Neural cell (in vitro differentiated cells): ENCODE measurements around the gene MON2. TPM values are rescaled to one million over a fixed set of nuclear protein-coding genes. Genes with fewer than 3 reads are reported as not detected.

Source experiments
- H2AFZ ChIP-seq: fragments of 200-600, 300-800 bp; sonication (generic), shearing (Covaris generic); 2 replicates; pipeline ENCODE4 v1.6.0; 2014; ENCODE audit warnings: low read depth, mild to moderate bottlenecking, antibody characterized with exemption, low read length, moderate library complexity
- H3F3A ChIP-seq: fragments of 200-600 bp; shearing (Covaris generic); 2 replicates; pipeline ENCODE4 v1.6.1; 2016; ENCODE audit warnings: mild to moderate bottlenecking, moderate library complexity, mixed read lengths, antibody characterized with exemption, low read length; ENCODE audit not compliant: insufficient read depth, poor library complexity, severe bottlenecking
- H3K27ac ChIP-seq: fragments of 200-600, 300-800 bp; sonication (generic), shearing (Covaris generic); 2 replicates; pipeline ENCODE4 v1.5.1; 2014; ENCODE audit warnings: mild to moderate bottlenecking, low read length, moderate library complexity
- H3K27me3 ChIP-seq: fragments of 300-800, 200-600 bp; sonication (generic), shearing (Covaris generic); 2 replicates; pipeline ENCODE4 v1.6.0; 2014; ENCODE audit warnings: mild to moderate bottlenecking, low read depth, low read length, moderate library complexity; ENCODE audit not compliant: insufficient read depth
- H3K36me3 ChIP-seq: fragments of 300-800, 200-600 bp; sonication (generic), shearing (Covaris generic); 2 replicates; pipeline ENCODE4 v1.5.1; 2014; ENCODE audit warnings: mild to moderate bottlenecking, antibody characterized with exemption, low read length, moderate library complexity; ENCODE audit not compliant: insufficient read depth
- H3K4me2 ChIP-seq: fragments of 300-800, 200-600 bp; sonication (generic), shearing (Covaris generic); 2 replicates; pipeline ENCODE4 v1.6.0; 2014; ENCODE audit warnings: mild to moderate bottlenecking, low read length
- H3K4me3 ChIP-seq: fragments of 300-800, 200-600 bp; sonication (generic), shearing (Covaris generic); 2 replicates; pipeline ENCODE4 v1.5.1; 2014; ENCODE audit warnings: mild to moderate bottlenecking, low read length, moderate library complexity
- H3K79me2 ChIP-seq: fragments of 200-600 bp; shearing (Covaris generic); replicated peaks from 2 replicates; pipeline ENCODE4 v1.6.0; 2014; ENCODE audit warnings: mild to moderate bottlenecking, low read length, moderate library complexity; ENCODE audit not compliant: insufficient read depth
- H3K9ac ChIP-seq: fragments of 300-800, 200-600 bp; sonication (generic), shearing (Covaris generic); 2 replicates; pipeline ENCODE4 v1.6.1; 2016; ENCODE audit warnings: mild to moderate bottlenecking, low read length, mixed read lengths
- H3K9me2 ChIP-seq: fragments of 200-600 bp; shearing (Covaris generic); 2 replicates; pipeline ENCODE4 v1.6.1; 2016; ENCODE audit warnings: mild to moderate bottlenecking, low read length, mixed read lengths; ENCODE audit not compliant: insufficient read depth
- H3K9me3 ChIP-seq: fragments of 200-600, 300-800 bp; sonication (generic), shearing (Covaris generic); 2 replicates; pipeline ENCODE4 v1.6.1; 2016; ENCODE audit warnings: mild to moderate bottlenecking, mixed run types, low read length, moderate library complexity, mixed read lengths
- H4K20me1 ChIP-seq: fragments of 200-600 bp; shearing (Covaris generic); 2 replicates; pipeline ENCODE4 v1.6.1; 2016; ENCODE audit warnings: mild to moderate bottlenecking, mixed run types; ENCODE audit not compliant: insufficient read depth
- EP300 ChIP-seq: fragments of 450-650 bp; conservative IDR thresholded peaks from 2 replicates; pipeline ENCODE4 v1.6.1; 2014; ENCODE audit warnings: antibody characterized with exemption, mild to moderate bottlenecking, moderate library complexity; ENCODE audit not compliant: poor library complexity, severe bottlenecking
- EZH2 ChIP-seq: fragments of 200-600, 300-800 bp; shearing (Covaris generic), sonication (generic); IDR thresholded peaks from 2 replicates; pipeline ENCODE4 v1.6.1; 2014; ENCODE audit warnings: antibody characterized with exemption, low read length, borderline replicate concordance, mild to moderate bottlenecking; ENCODE audit not compliant: insufficient read depth, poor library complexity, severe bottlenecking
- MXI1 ChIP-seq: fragments of 450-650 bp; conservative IDR thresholded peaks from 2 replicates; pipeline ENCODE4 v1.6.1; 2014; ENCODE audit warnings: antibody characterized with exemption, mild to moderate bottlenecking; ENCODE audit not compliant: poor library complexity, severe bottlenecking
- POLR2AphosphoS5 ChIP-seq: IDR thresholded peaks from 2 replicates; pipeline ENCODE4 v1.6.1; 2012
- RAD21 ChIP-seq: fragments of 450-650 bp; conservative IDR thresholded peaks from 2 replicates; pipeline ENCODE4 v1.6.1; 2014; ENCODE audit warnings: antibody characterized with exemption, mild to moderate bottlenecking, moderate library complexity
- REST ChIP-seq: IDR thresholded peaks from 2 replicates; pipeline ENCODE4 v1.6.1; 2012; ENCODE audit warnings: borderline replicate concordance
- SMC3 ChIP-seq: fragments of 450-650 bp; conservative IDR thresholded peaks from 2 replicates; pipeline ENCODE4 v1.6.1; 2014; ENCODE audit warnings: antibody characterized with exemption, mild to moderate bottlenecking, moderate library complexity; ENCODE audit not compliant: poor library complexity
- TAF1 ChIP-seq: IDR thresholded peaks from 2 replicates; pipeline ENCODE4 v1.6.1; 2012; ENCODE audit warnings: low read depth
- polyA plus RNA-seq: library from polyadenylated mRNA; depleted of rRNA; stranded (reverse); fragments of >200 nt; gene quantifications from 2 replicates; pipeline ENCODE4 v1.2.3, GENCODE V29; 2014
- TF ChIP-seq, protein P1 (sequence below): fragments of 450-650 bp; IDR thresholded peaks from 2 replicates; pipeline ENCODE4 v1.5.1; 2014; ENCODE audit warnings: antibody characterized with exemption, mild to moderate bottlenecking, moderate library complexity; ENCODE audit not compliant: poor library complexity, severe bottlenecking

Gene MON2
- polyA plus RNA-seq, 1 donor from 2014 or later = 44.2 TPM

DNA sequence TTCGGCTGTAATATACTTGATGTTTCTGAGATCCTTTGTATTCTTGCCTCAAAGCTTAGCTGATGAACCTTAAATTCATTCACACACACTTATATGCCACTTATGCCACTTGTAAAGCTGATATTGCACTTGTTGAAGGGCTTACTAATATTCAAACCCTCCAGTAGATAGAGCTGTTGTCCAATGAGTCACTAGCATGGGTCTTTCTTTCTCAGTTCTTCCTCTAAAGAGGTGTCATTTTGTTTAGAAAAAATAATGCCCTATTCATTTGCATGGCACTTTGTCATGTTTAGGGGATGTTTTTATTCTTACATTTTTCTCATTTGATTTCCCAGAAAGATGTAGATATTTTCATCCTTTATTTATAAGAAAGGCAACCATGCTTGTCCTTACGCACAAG, 56.4 kb downstream of the MON2 start:
- Histone ChIP-seq H3K9ac (no peak overlapping the region), H3K9me2 (no peaks in the 10 kb centered on the region), H2AFZ (no peak overlapping the region), H4K20me1 (no peaks in the 10 kb centered on the region), H3K79me2 (no peaks in the 10 kb centered on the region), H3K27ac (no peak overlapping the region), H3K4me2 (no peak overlapping the region), H3K9me3 (no peaks in the 10 kb centered on the region), H3F3A (no peaks in the 10 kb centered on the region), H3K4me3 (no peak overlapping the region), H3K36me3 (no peaks in the 10 kb centered on the region), H3K27me3 (no peaks in the 10 kb centered on the region)
- TF ChIP-seq EP300 = no peak
- no peak for TF ChIP-seq REST

DNA sequence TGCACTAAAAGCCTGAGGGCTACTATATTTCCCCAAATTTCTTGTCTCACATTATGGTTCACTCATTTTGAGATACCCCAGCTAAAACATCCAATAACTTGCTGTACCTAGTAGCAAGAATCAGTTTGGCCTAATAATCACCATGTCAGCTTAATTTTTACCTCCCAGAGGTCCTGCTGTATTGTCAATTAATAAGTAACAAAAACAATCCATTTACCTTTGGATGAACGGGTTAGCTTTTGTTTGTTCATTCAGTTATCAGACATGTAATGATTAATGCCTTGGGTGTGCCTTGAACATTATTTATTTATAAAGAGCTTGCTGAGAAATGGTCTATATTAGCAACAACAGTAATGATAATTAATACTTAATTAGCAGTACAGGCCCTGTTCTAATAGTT, 57.0 kb downstream of the MON2 start:
- H3K36me3 ChIP-seq = no peaks in the 10 kb centered on the region
- no peaks in the 10 kb centered on the region for H3K9me2 ChIP-seq
- no peak overlapping the region for H3K4me3 ChIP-seq
- no peaks in the 10 kb centered on the region for H3K79me2 ChIP-seq
- no peaks in the 10 kb centered on the region for H3F3A ChIP-seq
- H3K9me3 ChIP-seq = no peaks in the 10 kb centered on the region
- H2AFZ ChIP-seq = no peak overlapping the region
- no peaks in the 10 kb centered on the region for H3K27me3 ChIP-seq
- TF ChIP-seq POLR2AphosphoS5 = no peak
- no peak for TF ChIP-seq TAF1
- TF ChIP-seq EP300 = no peak
- TF ChIP-seq MXI1 = no peak
- TF ChIP-seq, protein P1, sequence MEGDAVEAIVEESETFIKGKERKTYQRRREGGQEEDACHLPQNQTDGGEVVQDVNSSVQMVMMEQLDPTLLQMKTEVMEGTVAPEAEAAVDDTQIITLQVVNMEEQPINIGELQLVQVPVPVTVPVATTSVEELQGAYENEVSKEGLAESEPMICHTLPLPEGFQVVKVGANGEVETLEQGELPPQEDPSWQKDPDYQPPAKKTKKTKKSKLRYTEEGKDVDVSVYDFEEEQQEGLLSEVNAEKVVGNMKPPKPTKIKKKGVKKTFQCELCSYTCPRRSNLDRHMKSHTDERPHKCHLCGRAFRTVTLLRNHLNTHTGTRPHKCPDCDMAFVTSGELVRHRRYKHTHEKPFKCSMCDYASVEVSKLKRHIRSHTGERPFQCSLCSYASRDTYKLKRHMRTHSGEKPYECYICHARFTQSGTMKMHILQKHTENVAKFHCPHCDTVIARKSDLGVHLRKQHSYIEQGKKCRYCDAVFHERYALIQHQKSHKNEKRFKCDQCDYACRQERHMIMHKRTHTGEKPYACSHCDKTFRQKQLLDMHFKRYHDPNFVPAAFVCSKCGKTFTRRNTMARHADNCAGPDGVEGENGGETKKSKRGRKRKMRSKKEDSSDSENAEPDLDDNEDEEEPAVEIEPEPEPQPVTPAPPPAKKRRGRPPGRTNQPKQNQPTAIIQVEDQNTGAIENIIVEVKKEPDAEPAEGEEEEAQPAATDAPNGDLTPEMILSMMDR = no peak
- TF ChIP-seq RAD21 = no peak
- no peak for TF ChIP-seq SMC3
- TF ChIP-seq EZH2 = no peak
- TF ChIP-seq REST = no peak
- no peaks in the 10 kb centered on the region for H4K20me1 ChIP-seq
- H3K9ac ChIP-seq = no peak overlapping the region
- no peak overlapping the region for H3K4me2 ChIP-seq
- H3K27ac ChIP-seq = no peak overlapping the region
